ENCODE measurements around the gene SLC52A1.
A peak's percentile ranks its signal among the peaks of the same experiment; 100 is the strongest.

SLC52A1 gene

GRCh38 chr17:4986951-4987766, 48.1 kb downstream of the SLC52A1 start, which contains the start of gene CAMTA2:
TSS of gene CAMTA2 (minus strand) at chr17:4987675. CDS start at chr17:4986222, 1,453 bp downstream.
- peak; percentile 21 to 23 for DNase-seq

DNA sequence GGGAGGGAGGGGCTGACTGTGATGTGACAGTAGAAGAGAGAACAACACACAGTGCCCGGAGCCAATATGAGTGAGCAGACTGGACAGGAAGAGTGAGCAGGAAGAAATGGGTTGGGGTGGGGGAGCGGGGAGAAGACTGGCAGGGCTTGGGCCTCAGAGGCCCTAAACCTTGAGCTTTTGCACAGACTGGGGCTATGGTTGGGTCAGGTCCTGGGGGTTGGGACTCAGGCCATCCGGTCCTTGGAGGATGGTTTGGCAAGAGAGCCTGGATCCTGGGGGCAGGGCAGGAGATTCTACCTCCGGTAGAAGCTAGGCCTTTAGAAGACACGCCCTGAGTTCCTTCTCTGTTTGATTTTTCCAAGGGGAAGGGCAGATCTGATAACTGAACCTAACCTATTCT, 48.8 kb downstream of the SLC52A1 start:
- DNase-seq = no peak

Data from AML-193 (cell line).